Renal cortical epithelial cell (primary cell): ENCODE results near the gene PDIA6. TPM values are rescaled to one million over a fixed set of nuclear protein-coding genes. Genes with fewer than 3 reads are reported as not detected.
"Not testable (repeated sequence)": the region's sequence is repeated elsewhere in the genome, so short reads cannot be mapped to it uniquely, and the experiment has no call there.

Experiments used
- DNase-seq: peaks from one replicate; pipeline ENCODE4 v3.0.0-alpha.2; 2011; ENCODE audit warnings: low read depth
- total RNA-seq: library from RNA; depleted of rRNA; stranded (reverse); fragments of >200 nt; gene quantifications from 2 replicates; pipeline ENCODE4 v1.2.3, GENCODE V29; 2014

Gene PDIA6
- total RNA-seq, 1 donor from 2014 or later, result 555 TPM

- DNase-seq, result not testable (repeated sequence)
These were observed 31.8 kb downstream of the PDIA6 start for GRCh38 chr2:10780821-10781220.

GRCh38 chr2:10780491-10780820 is 32.1 kb downstream of the PDIA6 start:
- DNase-seq, result no peak

GRCh38 chr2:10779776-10780490 is 32.7 kb downstream of the PDIA6 start:
- no peak for DNase-seq

- DNase-seq, result no peak
These were observed 33.9 kb downstream of the PDIA6 start for GRCh38 chr2:10778724-10779115.

- no peak for DNase-seq
These were observed 34.5 kb downstream of the PDIA6 start for GRCh38 chr2:10777842-10778723.

- DNase-seq, result no peak
These were observed 35.3 kb downstream of the PDIA6 start for GRCh38 chr2:10777111-10777841.

- DNase-seq, result no peak
These were observed 36.2 kb downstream of the PDIA6 start for GRCh38 chr2:10776231-10776977.

- DNase-seq, result no peak
These were observed 36.8 kb downstream of the PDIA6 start for GRCh38 chr2:10775831-10776230.

- DNase-seq, result no peak
These were observed 37.4 kb downstream of the PDIA6 start for GRCh38 chr2:10775021-10775780.

GRCh38 chr2:10774394-10774793 is 38.2 kb downstream of the PDIA6 start:
- DNase-seq, result no peak

- DNase-seq, result no peak
These were observed 38.7 kb downstream of the PDIA6 start for GRCh38 chr2:10773821-10774341.

GRCh38 chr2:10772868-10773215 is 39.7 kb downstream of the PDIA6 start:
- DNase-seq, result no peak

- DNase-seq, result no peak
These were observed 40.3 kb downstream of the PDIA6 start for GRCh38 chr2:10772201-10772867.

GRCh38 chr2:10771786-10772185 is 40.8 kb downstream of the PDIA6 start:
- DNase-seq, result no peak

- DNase-seq, result no peak
These were observed 41.4 kb downstream of the PDIA6 start for GRCh38 chr2:10770956-10771750.

GRCh38 chr2:10768063-10768507 is 44.5 kb downstream of the PDIA6 start:
- DNase-seq, result no peak

- no peak for DNase-seq
These were observed 46.7 kb downstream of the PDIA6 start for GRCh38 chr2:10765914-10766313.

- no peak for DNase-seq
These were observed 47.1 kb downstream of the PDIA6 start for GRCh38 chr2:10765461-10765860.

- DNase-seq, result no peak
These were observed 47.7 kb downstream of the PDIA6 start for GRCh38 chr2:10764896-10765295.
